ENCODE data around the gene FLNC. TPM values are rescaled to one million over a fixed set of nuclear protein-coding genes. Genes with fewer than 3 reads are reported as not detected.

FLNC gene
- total and polyA plus RNA-seq, 9 of the 15 experiments (the other 6 are each of a cell fraction or from before 2014, with no cell fraction given), result 0.90 to 155 (median 28.8) TPM

GRCh38 chr7:128872394-128872824 is 42.2 kb downstream of the FLNC start (continued):
- TF ChIP-seq REST (IDR thresholded peaks at IDR 0.05; ENCODE audit: borderline replicate concordance), result peak; percentile 34; the same call in 1 of the 2 replicates
- TF ChIP-seq REST (CRISPR knock-in tag; IDR thresholded peaks at IDR 0.05; ENCODE audit: low read depth), result no peak
- TF ChIP-seq CBFA2T2 (conservative IDR thresholded peaks at IDR 0.05), result no peak
- peak; percentile 71 for TF ChIP-seq CTCFL (IDR thresholded peaks at IDR 0.05; ENCODE audit: borderline replicate concordance, insufficient read depth, low read depth, low read length, poor library complexity, severe bottlenecking)
